Psoas muscle (tissue), 8 donors: Measurements from ENCODE around the gene DRG1. TPM values are rescaled to one million over a fixed set of nuclear protein-coding genes. Genes with fewer than 3 reads are reported as not detected.
"Not testable (repeated sequence)": the region's sequence is repeated elsewhere in the genome, so short reads cannot be mapped to it uniquely, and the experiment has no call there.

ENCODE experiments used
- ATAC-seq, 4 donors: fragments of 200-7000 bp; cut with Tn5 transposase; one replicate each; pipeline ENCODE4 v1.9.1; 2020; ENCODE audit warnings: moderate library complexity in 3 of 4, mild to moderate bottlenecking in 2 of 4
- DNase-seq, 2 donors: peaks; one replicate each; pipeline ENCODE4 v3.0.0-alpha.2; 2020
- H3K27ac ChIP-seq: fragments of 200-600 bp; one replicate; pipeline ENCODE4 v1.8.0; 2022
- H3K27me3 ChIP-seq, 3 donors: fragments of 200-600 bp in 1 of 3; one replicate each; pipeline versions ENCODE4 v1.6.1 to v1.8.0; 2013 to 2022; ENCODE audit warnings: low read length in 2 of 3, mild to moderate bottlenecking in 2 of 3, moderate library complexity in 1 of 3; ENCODE audit not compliant: insufficient read depth in 3 of 3
- H3K36me3 ChIP-seq, 2 donors: fragments of 200-600 bp in 1 of 2; one replicate each; pipeline versions ENCODE4 v1.6.1 to v1.8.0; 2013 to 2022; ENCODE audit warnings: low read depth in 1 of 2, mild to moderate bottlenecking in 1 of 2, moderate library complexity in 1 of 2; ENCODE audit not compliant: insufficient read depth in 1 of 2
- H3K4me1 ChIP-seq: fragments of 200-600 bp; one replicate; pipeline ENCODE4 v1.8.0; 2022
- H3K4me3 ChIP-seq: fragments of 200-600 bp; one replicate; pipeline ENCODE4 v1.8.0; 2022; ENCODE audit warnings: mild to moderate bottlenecking
- H3K9me3 ChIP-seq: fragments of 200-600 bp; one replicate; pipeline ENCODE4 v1.8.0; 2022
- WGBS, 3 donors: extraction: QIAGEN DNeasy Blood & Tissue Kit; methylation state at CpG; one replicate each; pipeline versions ENCODE4 v1.1.6 to v1.1.7; 2013; 5-methylcytosine and 5-hydroxymethylcytosine counted together
- intact Hi-C, 2 donors: fragments of 100-400 bp; cut with DNase I; formaldehyde crosslinking; loops; one replicate each; pipeline versions ENCODE4 v1.11.0 to v1.14.2; 2022
- polyA plus RNA-seq, 3 donors: library from polyadenylated mRNA; stranded (reverse); fragments of 200-250 nt; gene quantifications; one replicate each; pipeline ENCODE4 v1.2.3, GENCODE V29; 2013
- total RNA-seq, 4 donors: library from RNA; stranded (reverse); fragmentation: NEBNext Ultra II Directional in 2 of 4; extraction: Animal tissue kit (Norgen Biotek cat#: 25700) in 2 of 4; gene quantifications; one replicate each; pipeline versions ENCODE4 v1.2.1 to v1.2.4, GENCODE V29; 2021 to 2023
- TF ChIP-seq, protein P1 (sequence below): fragments of 200-600 bp; IDR thresholded peaks from one replicate; pipeline ENCODE4 v1.8.0; 2022; ENCODE audit warnings: antibody characterized with exemption
- donor health status: healthy with polysubstance abuse.
- donor health status: DM: no; HTN: no; CAD: no; lungs with moderate emphysema.
- donor health status: Bipolar disorder and iron deficiency.
- donor health status: healthy.
- donor health status: DM: yes; HTN: yes; CAD: no.
- donor health status: DM: no; HTN: no; CAD: no.
- donor health status: DM: no; HTN: no; CAD: no.
- donor health status: DM: yes; HTN: yes; CAD: no.

DRG1 gene
- total and polyA plus RNA-seq, 7 donors, result 75.2 to 101 (median 90.6) TPM

DNA sequence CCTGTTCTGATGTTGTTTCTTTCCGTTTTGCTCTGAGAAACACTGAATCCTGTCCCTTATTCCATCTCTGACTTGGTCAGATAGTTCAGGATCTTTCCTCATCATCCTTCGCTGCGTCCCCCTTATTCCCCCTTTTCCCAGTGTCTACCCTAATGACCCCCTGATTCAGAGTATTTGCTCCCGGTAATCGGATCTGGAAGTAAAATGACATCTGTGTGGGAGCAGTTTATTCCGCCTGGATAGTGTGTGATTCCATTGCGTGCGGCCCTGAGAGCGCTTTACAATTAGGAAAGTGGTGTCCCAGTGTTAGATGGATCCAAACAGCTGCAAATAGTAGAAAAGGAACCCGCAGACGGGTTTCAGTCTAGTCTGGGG, 606 bp downstream of the DRG1 start:
- intact Hi-C loops, result no loop called here
- Histone ChIP-seq H3K36me3 (peaks cover 0 to 41% of the 10 kb centered on the region in 2 donors), H3K4me1 (peaks cover 9% of the 10 kb centered on the region), H3K4me3 (peak overlapping the region; percentile 87), H3K27me3 (no peaks in the 10 kb centered on the region), H3K27ac (peak overlapping the region; percentile 90), H3K9me3 (no peaks in the 10 kb centered on the region)
- TF ChIP-seq, protein P1, sequence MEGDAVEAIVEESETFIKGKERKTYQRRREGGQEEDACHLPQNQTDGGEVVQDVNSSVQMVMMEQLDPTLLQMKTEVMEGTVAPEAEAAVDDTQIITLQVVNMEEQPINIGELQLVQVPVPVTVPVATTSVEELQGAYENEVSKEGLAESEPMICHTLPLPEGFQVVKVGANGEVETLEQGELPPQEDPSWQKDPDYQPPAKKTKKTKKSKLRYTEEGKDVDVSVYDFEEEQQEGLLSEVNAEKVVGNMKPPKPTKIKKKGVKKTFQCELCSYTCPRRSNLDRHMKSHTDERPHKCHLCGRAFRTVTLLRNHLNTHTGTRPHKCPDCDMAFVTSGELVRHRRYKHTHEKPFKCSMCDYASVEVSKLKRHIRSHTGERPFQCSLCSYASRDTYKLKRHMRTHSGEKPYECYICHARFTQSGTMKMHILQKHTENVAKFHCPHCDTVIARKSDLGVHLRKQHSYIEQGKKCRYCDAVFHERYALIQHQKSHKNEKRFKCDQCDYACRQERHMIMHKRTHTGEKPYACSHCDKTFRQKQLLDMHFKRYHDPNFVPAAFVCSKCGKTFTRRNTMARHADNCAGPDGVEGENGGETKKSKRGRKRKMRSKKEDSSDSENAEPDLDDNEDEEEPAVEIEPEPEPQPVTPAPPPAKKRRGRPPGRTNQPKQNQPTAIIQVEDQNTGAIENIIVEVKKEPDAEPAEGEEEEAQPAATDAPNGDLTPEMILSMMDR, result no peak
- DNase-seq (no peak), ATAC-seq (peak; percentile 5 to 48 (median 25))
- 1% methylated on average over 11 of the region's 11 CpGs for WGBS, 3 donors

DNA sequence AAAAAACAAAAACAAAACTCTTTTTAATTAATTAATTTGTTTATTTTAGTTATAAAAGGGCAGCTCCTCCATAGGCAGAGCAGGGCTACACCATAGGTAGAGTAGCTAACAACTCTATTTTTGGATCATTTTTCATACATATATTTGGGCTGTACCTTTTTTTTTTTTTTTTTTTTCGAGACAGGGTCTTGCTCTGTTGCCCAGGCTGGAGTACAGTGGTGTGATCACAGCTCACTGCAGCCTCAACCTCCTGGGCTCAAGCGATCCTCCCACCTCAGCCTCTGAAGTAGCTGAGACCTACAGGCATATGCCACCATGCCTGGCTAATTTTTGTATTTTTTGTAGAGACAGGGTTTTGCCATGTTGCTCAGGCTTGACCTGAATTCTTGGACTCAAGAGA, 2.9 kb downstream of the DRG1 start:
- H3K4me1 ChIP-seq, result peaks cover 16% of the 10 kb centered on the region
- DNase-seq, H3K27me3 ChIP-seq, ATAC-seq, intact Hi-C loops, H3K4me3 ChIP-seq, H3K27ac ChIP-seq, H3K9me3 ChIP-seq: not testable (repeated sequence)
- WGBS, 3 donors, result 78 to 98% (median 86%) methylated on average over 2 of the region's 2 CpGs
- peaks cover 0 to 65% of the 10 kb centered on the region in 2 donors for H3K36me3 ChIP-seq

DNA sequence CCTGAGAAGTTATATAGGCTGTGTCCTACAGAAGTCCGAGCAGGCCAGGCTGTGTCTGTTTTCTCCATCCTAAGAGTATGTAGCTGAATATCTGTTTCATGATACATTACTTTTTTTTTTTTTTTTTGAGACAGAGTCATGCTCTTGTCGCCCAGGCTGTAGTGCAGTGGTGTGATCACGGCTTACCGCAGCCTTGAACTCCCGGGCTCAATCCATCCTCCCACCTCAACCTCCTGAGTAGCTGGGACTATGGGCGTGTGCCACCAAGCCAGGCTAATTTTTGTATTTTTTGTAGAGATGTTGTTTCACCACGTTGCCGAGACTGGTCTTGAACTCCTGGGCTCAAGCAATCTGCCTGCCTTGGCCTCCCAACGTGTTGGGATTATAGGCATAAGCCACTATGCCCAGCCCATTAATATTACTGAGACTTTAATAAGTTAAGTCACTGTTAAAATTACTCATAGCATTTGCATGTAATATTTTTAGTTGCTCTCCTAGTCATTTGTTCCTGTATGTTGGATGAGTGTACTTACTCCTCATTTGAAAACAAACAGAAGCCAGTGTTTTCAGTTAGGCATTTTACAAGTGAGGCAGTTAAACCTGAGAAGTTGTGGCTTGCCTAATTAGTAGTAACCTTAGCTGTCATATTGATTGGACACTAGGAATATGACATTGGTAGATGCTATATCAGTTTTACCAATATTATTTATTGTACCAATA, 26.1 kb downstream of the DRG1 start:
- TF ChIP-seq, protein P1, result no peak
- H3K4me1 ChIP-seq, result no peaks in the 10 kb centered on the region
- ATAC-seq (peak in 1 of 4 donors; percentile 32), DNase-seq (no peak)
- no peaks in the 10 kb centered on the region for H3K9me3 ChIP-seq
- no peaks in the 10 kb centered on the region for H3K27me3 ChIP-seq
- 89 to 95% (median 92%) methylated on average over 9 of the region's 9 CpGs for WGBS, 3 donors
- intact Hi-C loops, result no loop called here
- no peak overlapping the region for H3K27ac ChIP-seq
- peaks cover 17 to 100% of the 10 kb centered on the region in 2 donors for H3K36me3 ChIP-seq
- no peak overlapping the region for H3K4me3 ChIP-seq

DNA sequence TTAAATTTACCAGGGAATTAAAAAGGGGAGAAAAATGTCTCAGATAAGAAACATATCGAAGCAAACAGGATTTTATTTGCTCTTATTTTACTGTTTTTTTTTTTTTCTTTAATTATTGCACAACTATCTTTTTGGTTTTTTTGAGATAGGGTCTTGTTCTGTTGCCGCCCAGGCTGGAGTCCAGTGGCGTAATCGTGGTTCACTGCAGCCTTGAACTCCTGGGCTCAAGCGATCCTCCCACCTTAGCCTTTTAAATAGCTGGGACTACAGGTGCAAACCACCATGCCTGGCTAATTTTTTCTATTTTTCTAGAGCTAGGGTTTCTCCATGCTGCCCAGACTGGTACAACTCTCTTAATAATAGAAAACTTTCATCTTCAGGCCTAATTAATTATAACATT, 32.5 kb downstream of the DRG1 start:
- WGBS, 3 donors, result 93 to 95% (median 94%) methylated on average over 5 of the region's 5 CpGs
- Histone ChIP-seq H3K4me3 (no peak overlapping the region), H3K27ac (no peak overlapping the region), H3K9me3 (no peaks in the 10 kb centered on the region), H3K4me1 (peaks cover 6% of the 10 kb centered on the region), H3K36me3 (peaks cover 23 to 97% of the 10 kb centered on the region in 2 donors), H3K27me3 (no peaks in the 10 kb centered on the region)
- intact Hi-C loops, result no loop called here
- no peak for ATAC-seq
- TF ChIP-seq, protein P1, result no peak
- DNase-seq, result no peak

DNA sequence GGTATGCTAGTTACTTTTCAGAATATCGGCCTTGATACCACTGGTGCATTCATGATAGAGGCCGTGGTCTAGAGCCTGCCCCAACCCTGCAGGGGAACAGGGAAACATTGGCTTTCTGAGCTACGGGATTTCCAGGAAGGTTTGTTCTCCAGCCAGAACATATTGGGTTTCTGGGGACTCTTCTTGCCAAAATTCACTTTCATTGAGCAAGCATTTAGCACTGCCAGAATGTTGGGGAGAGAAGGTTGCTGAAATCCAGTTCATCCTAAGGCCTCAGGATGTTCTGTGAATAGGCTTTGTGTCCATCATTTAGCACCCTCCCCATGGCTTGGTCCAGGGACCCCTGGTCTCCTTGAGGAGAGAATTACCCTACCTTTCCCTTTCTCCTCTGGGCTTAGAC, 36.7 kb downstream of the DRG1 start:
- H3K27me3 ChIP-seq, result no peaks in the 10 kb centered on the region
- TF ChIP-seq, protein P1, result no peak
- H3K27ac ChIP-seq, result no peak overlapping the region
- no peaks in the 10 kb centered on the region for H3K9me3 ChIP-seq
- peaks cover 21 to 99% of the 10 kb centered on the region in 2 donors for H3K36me3 ChIP-seq
- H3K4me3 ChIP-seq, result no peak overlapping the region
- peaks cover 7% of the 10 kb centered on the region for H3K4me1 ChIP-seq
- DNase-seq (no peak), ATAC-seq (peak; percentile 70 to 89 (median 80))
- intact Hi-C loops, result no loop called here
- WGBS, 3 donors, result 26 to 36% (median 32%) methylated on average over 3 of the region's 3 CpGs
